Mesendoderm (in vitro differentiated cells): ENCODE measurements around the gene RPS6KA2.

ENCODE experiments used
- DNase-seq: peaks from one replicate; pipeline ENCODE4 v3.0.0; 2013
- H2AK5ac ChIP-seq: 2 replicates; pipeline ENCODE4 v1.6.1; 2013; ENCODE audit warnings: low read length, inconsistent platforms
- H2BK120ac ChIP-seq: 2 replicates; pipeline ENCODE4 v1.6.1; 2013; ENCODE audit warnings: low read depth, mild to moderate bottlenecking, low read length, moderate library complexity, mixed read lengths
- H2BK15ac ChIP-seq: replicated peaks from 2 replicates; pipeline ENCODE4 v1.6.1; 2013; ENCODE audit warnings: low read depth, mild to moderate bottlenecking, moderate library complexity
- H2BK5ac ChIP-seq: 2 replicates; pipeline ENCODE4 v1.6.1; 2013; ENCODE audit warnings: low read length, inconsistent platforms
- H3K18ac ChIP-seq: 2 replicates; pipeline ENCODE4 v1.6.1; 2013; ENCODE audit warnings: mild to moderate bottlenecking, low read length, mixed read lengths
- H3K23ac ChIP-seq: one replicate; pipeline ENCODE4 v1.6.1; 2013; ENCODE audit warnings: low read length
- H3K27ac ChIP-seq: 2 replicates; pipeline ENCODE4 v1.5.1; 2013; ENCODE audit warnings: low read depth, mild to moderate bottlenecking, inconsistent platforms, low read length, moderate library complexity
- H3K27me3 ChIP-seq: 2 replicates; pipeline ENCODE4 v1.6.1; 2013; ENCODE audit warnings: low read length, control low read depth, mild to moderate bottlenecking, inconsistent platforms; ENCODE audit not compliant: insufficient read depth, poor library complexity
- H3K36me3 ChIP-seq: 2 replicates; pipeline ENCODE4 v1.6.1; 2013; ENCODE audit warnings: low read length, inconsistent platforms; ENCODE audit not compliant: control insufficient read depth, insufficient read depth
- H3K4ac ChIP-seq: one replicate; pipeline ENCODE4 v1.6.1; 2013; ENCODE audit warnings: low read depth, mild to moderate bottlenecking, low read length, moderate library complexity
- H3K4me1 ChIP-seq: 2 replicates; pipeline ENCODE4 v1.6.1; 2013; ENCODE audit warnings: low read depth, low read length, inconsistent platforms; ENCODE audit not compliant: control insufficient read depth
- H3K4me2 ChIP-seq: 2 replicates; pipeline ENCODE4 v1.6.1; 2013; ENCODE audit warnings: low read length
- H3K4me3 ChIP-seq: 2 replicates; pipeline ENCODE4 v1.5.1; 2013; ENCODE audit warnings: mild to moderate bottlenecking, low read length
- H3K56ac ChIP-seq: one replicate; pipeline ENCODE4 v1.6.1; 2013; ENCODE audit warnings: low read length
- H3K79me1 ChIP-seq: 2 replicates; pipeline ENCODE4 v1.6.1; 2013; ENCODE audit warnings: low read length, inconsistent platforms
- H3K79me2 ChIP-seq: 2 replicates; pipeline ENCODE4 v1.6.1; 2013; ENCODE audit warnings: mild to moderate bottlenecking, low read length; ENCODE audit not compliant: control insufficient read depth, insufficient read depth
- H3K9ac ChIP-seq: 2 replicates; pipeline ENCODE4 v1.6.1; 2013; ENCODE audit warnings: low read length, inconsistent platforms
- H4K5ac ChIP-seq: one replicate; pipeline ENCODE4 v1.6.1; 2013; ENCODE audit warnings: low read length
- H4K8ac ChIP-seq: one replicate; pipeline ENCODE4 v1.6.1; 2013; ENCODE audit warnings: low read depth, mild to moderate bottlenecking, control low read depth, low read length, moderate library complexity
- WGBS: extraction: QIAGEN DNeasy Blood & Tissue Kit; methylation state at CpG from one replicate; pipeline ENCODE4 v1.1.7; 2013; ENCODE audit warnings: low lambda C conversion rate, missing lambda C conversion rate; ENCODE audit not compliant: insufficient coverage; ENCODE audit errors: extremely low coverage; 5-methylcytosine and 5-hydroxymethylcytosine counted together

RPS6KA2 gene

DNA sequence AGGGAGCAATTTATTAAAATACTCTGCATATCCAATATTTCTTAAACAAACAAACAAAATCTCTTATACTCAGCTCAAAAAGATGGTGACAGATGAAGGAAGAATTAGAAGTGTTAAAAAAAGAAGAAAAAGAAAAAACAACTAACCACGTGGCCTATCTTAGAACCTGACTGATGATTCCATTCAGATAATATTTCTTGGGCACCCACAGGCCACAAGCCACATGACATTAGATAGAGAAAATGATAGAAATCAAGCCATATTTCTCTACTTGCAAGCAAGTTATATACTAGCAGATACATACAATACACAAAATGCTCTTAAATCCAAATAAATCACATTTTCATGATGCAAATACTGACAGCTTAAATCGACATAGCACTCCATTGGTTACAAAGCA lies 26.1 kb downstream of the RPS6KA2 start:
- Histone ChIP-seq H2AK5ac (no peak overlapping the region), H2BK120ac (no peak overlapping the region), H3K79me2 (no peaks in the 10 kb centered on the region), H3K4me3 (no peak overlapping the region), H3K4me2 (no peak overlapping the region), H3K4me1 (no peaks in the 10 kb centered on the region), H3K9ac (no peak overlapping the region), H2BK15ac (no peak overlapping the region), H3K4ac (no peak overlapping the region), H3K27me3 (no peaks in the 10 kb centered on the region), H3K56ac (no peak overlapping the region), H3K27ac (no peak overlapping the region), H3K79me1 (peaks cover 2% of the 10 kb centered on the region), H2BK5ac (no peak overlapping the region), H3K36me3 (no peaks in the 10 kb centered on the region), H4K5ac (no peak overlapping the region), H4K8ac (no peak overlapping the region), H3K18ac (no peak overlapping the region), H3K23ac (no peak overlapping the region)
- no CpG with 5 or more reads among the region's 2 CpGs for WGBS
- DNase-seq, result no peak

DNA sequence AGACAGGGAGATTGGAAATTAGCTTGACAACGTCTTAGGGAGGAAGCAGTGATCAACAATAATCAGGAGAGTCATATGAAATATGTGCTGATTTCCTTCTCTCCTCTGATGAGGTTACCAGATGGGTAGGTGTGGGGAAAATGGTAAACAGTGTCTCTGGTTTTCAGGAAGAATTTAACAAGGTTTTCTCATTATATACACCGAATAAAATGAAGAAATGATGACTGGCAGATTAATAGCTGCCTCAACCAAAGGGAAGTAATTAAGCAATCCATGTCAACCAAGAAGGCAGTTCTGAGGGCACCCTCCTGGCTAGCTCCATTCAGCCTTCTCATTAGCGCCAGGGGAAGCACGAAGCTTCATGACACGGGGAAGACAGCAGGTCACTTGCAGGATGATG lies 27.8 kb downstream of the RPS6KA2 start:
- H3K9ac ChIP-seq, result no peak overlapping the region
- no peak overlapping the region for H3K23ac ChIP-seq
- H3K4ac ChIP-seq, result no peak overlapping the region
- H3K27ac ChIP-seq, result no peak overlapping the region
- DNase-seq, result no peak
- H3K4me2 ChIP-seq, result no peak overlapping the region
- no CpG with 5 or more reads among the region's 5 CpGs for WGBS
- no peaks in the 10 kb centered on the region for H3K79me2 ChIP-seq
- no peak overlapping the region for H2AK5ac ChIP-seq
- H4K5ac ChIP-seq, result no peak overlapping the region
- H2BK120ac ChIP-seq, result no peak overlapping the region
- no peak overlapping the region for H3K4me3 ChIP-seq
- peaks cover 2% of the 10 kb centered on the region for H3K79me1 ChIP-seq
- H2BK5ac ChIP-seq, result no peak overlapping the region
- H3K4me1 ChIP-seq, result no peaks in the 10 kb centered on the region
- no peak overlapping the region for H3K18ac ChIP-seq
- H2BK15ac ChIP-seq, result no peak overlapping the region
- no peaks in the 10 kb centered on the region for H3K27me3 ChIP-seq
- H3K56ac ChIP-seq, result no peak overlapping the region
- no peak overlapping the region for H4K8ac ChIP-seq
- no peaks in the 10 kb centered on the region for H3K36me3 ChIP-seq

DNA sequence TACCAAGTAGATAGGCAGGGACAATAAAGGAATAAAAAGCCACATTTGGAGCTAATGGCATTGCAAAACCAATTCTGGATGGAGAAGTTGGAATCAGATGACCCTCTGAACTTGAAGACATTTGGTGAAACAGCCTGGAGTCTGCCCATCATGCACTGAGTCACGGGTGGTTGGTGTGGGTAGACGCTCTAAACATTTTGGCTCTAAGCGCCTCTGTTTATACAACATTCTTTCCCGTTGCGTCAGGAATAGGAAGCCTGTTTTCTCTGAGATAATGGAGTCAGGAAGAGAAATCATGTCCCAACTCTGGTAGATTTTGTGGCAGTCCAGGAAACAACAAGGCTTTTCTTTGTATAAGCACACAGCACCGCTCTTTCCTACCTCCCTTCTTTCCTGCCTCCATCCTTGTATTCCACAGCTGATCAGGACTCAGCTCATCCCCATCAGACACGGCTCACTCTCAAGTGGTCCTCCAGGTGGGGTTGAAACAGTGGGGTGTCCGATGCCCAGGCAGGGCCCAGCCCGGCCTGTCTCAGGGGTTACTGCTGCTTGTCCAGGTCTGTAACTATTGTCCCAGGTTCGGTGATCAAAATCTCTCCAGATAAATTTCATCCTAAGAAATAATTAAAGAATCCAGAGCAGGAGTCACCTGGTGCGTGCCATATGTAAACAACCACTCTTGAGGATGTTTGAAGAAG lies 28.5 kb downstream of the RPS6KA2 start:
- no peak overlapping the region for H2BK5ac ChIP-seq
- H3K4ac ChIP-seq, result no peak overlapping the region
- no peak overlapping the region for H3K18ac ChIP-seq
- H2AK5ac ChIP-seq, result no peak overlapping the region
- no peak overlapping the region for H3K23ac ChIP-seq
- DNase-seq, result no peak
- no peaks in the 10 kb centered on the region for H3K36me3 ChIP-seq
- no peak overlapping the region for H3K4me2 ChIP-seq
- no peak overlapping the region for H3K4me3 ChIP-seq
- H3K4me1 ChIP-seq, result no peaks in the 10 kb centered on the region
- H2BK120ac ChIP-seq, result no peak overlapping the region
- H2BK15ac ChIP-seq, result no peak overlapping the region
- no peaks in the 10 kb centered on the region for H3K27me3 ChIP-seq
- no peak overlapping the region for H3K27ac ChIP-seq
- H4K5ac ChIP-seq, result no peak overlapping the region
- H3K56ac ChIP-seq, result no peak overlapping the region
- peaks cover 2% of the 10 kb centered on the region for H3K79me1 ChIP-seq
- no CpG with 5 or more reads among the region's 11 CpGs for WGBS
- no peak overlapping the region for H4K8ac ChIP-seq
- no peaks in the 10 kb centered on the region for H3K79me2 ChIP-seq
- H3K9ac ChIP-seq, result no peak overlapping the region

DNA sequence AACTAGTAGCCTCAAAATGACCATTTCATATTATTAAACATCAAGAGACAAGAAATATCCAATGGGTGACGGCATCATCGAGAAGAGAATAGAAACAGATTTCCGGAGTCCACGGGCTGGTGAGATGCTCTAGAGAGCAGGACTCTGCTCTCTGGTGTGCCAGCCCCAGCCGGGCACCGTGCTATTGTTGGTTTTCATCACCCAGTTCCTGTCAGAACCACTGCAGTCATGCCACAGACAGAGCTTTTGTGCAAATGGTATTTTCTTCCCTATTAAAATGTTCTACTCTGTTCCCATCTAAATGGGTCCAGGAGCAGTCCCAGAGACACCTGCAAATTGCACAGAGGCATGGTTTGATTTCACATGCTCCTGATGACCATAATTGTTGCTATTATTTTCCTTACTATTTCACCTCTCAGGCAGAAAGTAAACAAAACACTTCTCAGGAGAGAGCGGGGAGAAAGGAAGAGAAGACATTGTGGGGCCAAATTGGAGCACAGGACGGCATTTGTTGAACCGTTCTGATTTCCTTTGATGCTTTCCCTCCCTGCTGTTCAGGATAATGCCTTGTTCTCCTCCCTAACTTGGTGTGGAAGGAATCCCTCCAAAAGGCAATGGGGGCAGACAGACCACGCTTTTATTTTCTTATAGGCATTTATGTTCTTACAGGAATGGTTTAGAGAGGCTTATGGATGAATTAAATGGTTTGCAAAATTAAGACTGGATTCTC lies 29.2 kb downstream of the RPS6KA2 start:
- Histone ChIP-seq H3K79me1 (peaks cover 2% of the 10 kb centered on the region), H2BK120ac (no peak overlapping the region), H3K4ac (no peak overlapping the region), H2AK5ac (no peak overlapping the region), H3K27ac (no peak overlapping the region), H3K36me3 (no peaks in the 10 kb centered on the region), H3K56ac (no peak overlapping the region), H3K18ac (no peak overlapping the region), H3K79me2 (no peaks in the 10 kb centered on the region), H2BK15ac (no peak overlapping the region), H3K27me3 (no peaks in the 10 kb centered on the region), H3K4me2 (no peak overlapping the region), H3K23ac (no peak overlapping the region), H3K9ac (no peak overlapping the region), H3K4me1 (no peaks in the 10 kb centered on the region), H2BK5ac (no peak overlapping the region), H4K5ac (no peak overlapping the region), H3K4me3 (no peak overlapping the region), H4K8ac (no peak overlapping the region)
- no peak for DNase-seq
- WGBS, result no CpG with 5 or more reads among the region's 10 CpGs

DNA sequence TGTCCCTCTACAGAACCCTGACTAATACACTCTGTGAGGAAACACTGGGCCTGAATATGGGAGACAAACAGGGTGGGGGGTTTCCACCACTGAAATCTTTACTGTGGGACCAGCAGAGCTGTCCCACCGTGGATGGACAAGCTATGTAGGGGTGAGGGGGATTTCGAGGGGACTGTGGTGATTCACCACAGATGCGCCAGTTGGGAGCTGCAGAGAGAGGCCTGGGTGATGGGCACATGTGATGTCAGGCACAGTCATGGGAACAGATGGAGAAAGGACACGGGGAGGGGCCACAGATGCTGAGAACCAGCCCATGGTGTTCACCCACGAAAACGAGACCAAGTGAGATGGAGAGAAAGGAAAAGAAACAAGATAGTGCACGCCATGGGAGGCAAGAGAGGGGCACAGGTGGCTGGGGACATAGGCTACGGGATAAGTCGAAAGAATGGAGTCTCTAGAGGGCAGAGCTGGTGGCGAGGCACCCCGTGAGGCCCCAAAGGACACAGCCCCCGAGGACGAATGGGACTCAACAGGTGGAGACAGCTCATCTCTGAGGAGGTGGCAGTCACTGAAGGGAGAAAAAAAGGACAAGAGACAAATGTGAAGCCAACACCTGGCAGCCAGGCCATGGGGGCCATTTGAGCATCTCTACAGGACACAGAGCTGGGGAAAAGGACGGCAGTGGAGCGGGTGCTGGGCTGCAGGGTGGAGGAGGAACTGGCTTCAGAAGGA lies 30.1 kb downstream of the RPS6KA2 start:
- no peak overlapping the region for H2BK120ac ChIP-seq
- no peak overlapping the region for H3K23ac ChIP-seq
- no peak for DNase-seq
- H3K18ac ChIP-seq, result no peak overlapping the region
- no peak overlapping the region for H3K56ac ChIP-seq
- no peak overlapping the region for H3K9ac ChIP-seq
- no peaks in the 10 kb centered on the region for H3K27me3 ChIP-seq
- H3K4me2 ChIP-seq, result no peak overlapping the region
- H2BK5ac ChIP-seq, result no peak overlapping the region
- H2BK15ac ChIP-seq, result no peak overlapping the region
- H2AK5ac ChIP-seq, result no peak overlapping the region
- no peaks in the 10 kb centered on the region for H3K79me2 ChIP-seq
- H4K8ac ChIP-seq, result no peak overlapping the region
- H3K79me1 ChIP-seq, result peaks cover under 1% of the 10 kb centered on the region
- no peak overlapping the region for H3K27ac ChIP-seq
- H3K4ac ChIP-seq, result no peak overlapping the region
- no peaks in the 10 kb centered on the region for H3K4me1 ChIP-seq
- H3K36me3 ChIP-seq, result no peaks in the 10 kb centered on the region
- WGBS, result no CpG with 5 or more reads among the region's 15 CpGs
- no peak overlapping the region for H4K5ac ChIP-seq
- no peak overlapping the region for H3K4me3 ChIP-seq
